Type B pancreatic cell (in vitro differentiated cells): Measurements from ENCODE around the gene TBX4. TPM values are rescaled to one million over a fixed set of nuclear protein-coding genes. Genes with fewer than 3 reads are reported as not detected.

Source experiments
- DNase-seq: peaks from one replicate; pipeline ENCODE4 v3.0.0; 2021; ENCODE audit warnings: mixed read lengths; ENCODE audit not compliant: unreplicated experiment; ENCODE audit errors: extremely low spot score
- H3K27ac Mint-ChIP-seq: 2 replicates; pipeline ENCODE4 v1.8.0; 2021; ENCODE audit warnings: mild to moderate bottlenecking, mixed read lengths
- H3K27me3 Mint-ChIP-seq: 2 replicates; pipeline ENCODE4 v1.8.0; 2021; ENCODE audit warnings: mixed read lengths
- H3K36me3 Mint-ChIP-seq: 2 replicates; pipeline ENCODE4 v1.8.0; 2021; ENCODE audit warnings: mixed read lengths
- H3K4me1 Mint-ChIP-seq: one replicate; pipeline ENCODE4 v1.8.0; 2021; ENCODE audit warnings: mixed read lengths; ENCODE audit not compliant: unreplicated experiment
- H3K4me3 Mint-ChIP-seq: 2 replicates; pipeline ENCODE4 v1.8.0; 2021; ENCODE audit warnings: mild to moderate bottlenecking, mixed read lengths
- H3K9me3 Mint-ChIP-seq: 2 replicates; pipeline ENCODE4 v1.8.0; 2021; ENCODE audit warnings: mixed read lengths
- CTCF ChIP-seq: fragments of 200-600 bp; sonication (generic); conservative IDR thresholded peaks from 2 replicates; pipeline ENCODE4 v1.5.0; 2021; ENCODE audit warnings: antibody characterized with exemption, mild to moderate bottlenecking
- total RNA-seq: library from RNA; stranded (reverse); gene quantifications from 2 replicates; pipeline ENCODE4 v1.2.1, GENCODE V29; 2021; ENCODE audit warnings: low replicate concordance

Gene TBX4
- total RNA-seq, 1 donor from 2014 or later = 1.8 TPM

DNA sequence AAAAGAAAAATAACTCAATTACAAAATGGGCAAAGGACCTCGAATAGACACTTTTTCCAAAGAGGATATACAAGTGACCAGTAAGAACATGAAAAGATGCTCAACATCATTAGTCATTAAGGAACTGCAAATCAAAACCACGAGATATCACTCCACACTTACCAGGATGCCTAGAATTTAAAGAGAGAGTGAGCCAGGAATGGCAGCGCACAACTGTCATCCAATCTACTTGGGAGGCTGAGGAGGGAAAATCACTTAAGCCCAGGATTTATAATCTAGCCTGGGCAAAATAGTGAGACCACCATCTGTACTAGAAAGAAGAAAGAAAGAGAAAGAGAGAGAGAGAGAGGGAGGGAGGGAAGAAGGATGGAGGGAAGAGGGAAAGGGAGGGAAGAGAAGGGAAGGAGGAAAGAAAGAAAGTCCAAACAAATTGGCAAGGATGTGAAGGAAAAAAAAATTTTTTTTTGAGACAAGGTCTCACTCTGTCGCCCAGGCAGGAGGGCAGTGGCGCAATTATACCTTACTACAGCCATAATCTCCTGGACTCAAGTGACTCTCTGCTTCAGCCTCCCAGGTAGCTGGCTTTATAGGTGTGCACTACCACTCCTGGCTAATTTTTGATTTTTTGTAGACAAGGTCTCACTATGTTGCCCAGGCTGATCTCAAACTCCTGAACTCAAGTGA is 30.0 kb upstream of the TBX4 start:
- no peak for TF ChIP-seq CTCF
- no peaks in the 10 kb centered on the region for H3K36me3 Mint-ChIP-seq
- H3K27me3 Mint-ChIP-seq = peaks cover 66% of the 10 kb centered on the region
- H3K9me3 Mint-ChIP-seq = no peaks in the 10 kb centered on the region
- H3K4me3 Mint-ChIP-seq = no peak overlapping the region
- H3K4me1 Mint-ChIP-seq = no peaks in the 10 kb centered on the region
- no peak for DNase-seq
- no peak overlapping the region for H3K27ac Mint-ChIP-seq

- Mint-ChIP-seq H3K27ac (no peak overlapping the region), H3K27me3 (peaks cover 72% of the 10 kb centered on the region), H3K36me3 (no peaks in the 10 kb centered on the region)
These were observed 29.4 kb upstream of the TBX4 start for GRCh38 chr17:61422869-61423268.

DNA sequence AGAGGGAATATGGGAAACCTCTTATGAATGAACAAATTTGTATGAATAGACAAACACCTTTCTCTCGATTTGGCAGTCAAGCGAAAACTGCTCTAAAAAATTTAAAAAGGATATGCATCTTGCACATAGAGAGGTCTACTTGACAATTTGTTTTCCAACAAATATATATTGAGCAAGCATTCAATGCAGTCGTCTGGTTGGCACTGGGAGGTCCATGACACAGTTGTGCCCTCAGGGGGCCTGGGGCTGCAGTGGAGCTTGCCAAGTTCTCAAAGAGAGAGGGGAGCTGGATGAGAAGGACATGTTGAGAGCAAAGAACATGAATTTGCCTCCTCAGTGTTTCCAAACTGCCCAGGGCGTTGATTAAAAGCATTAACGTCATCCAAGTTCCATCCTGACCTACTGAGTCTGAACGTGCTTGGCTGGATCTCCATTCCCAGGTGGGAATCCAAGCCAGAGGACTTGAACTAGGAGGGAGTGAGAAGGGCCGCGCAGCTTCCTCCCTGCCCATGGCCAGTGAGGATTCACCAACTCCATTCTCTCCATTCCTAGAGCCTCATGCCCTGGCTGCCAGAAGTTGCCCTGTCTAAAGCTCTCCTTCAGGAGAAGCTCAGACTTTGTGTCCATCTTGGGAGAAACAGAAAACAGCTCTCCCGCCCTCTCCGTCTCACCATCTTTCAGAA is 28.1 kb upstream of the TBX4 start:
- no peak for DNase-seq
- H3K27me3 Mint-ChIP-seq = peaks cover 68% of the 10 kb centered on the region
- H3K27ac Mint-ChIP-seq = no peak overlapping the region
- H3K4me1 Mint-ChIP-seq = no peaks in the 10 kb centered on the region
- no peak overlapping the region for H3K4me3 Mint-ChIP-seq
- H3K9me3 Mint-ChIP-seq = no peaks in the 10 kb centered on the region
- H3K36me3 Mint-ChIP-seq = no peaks in the 10 kb centered on the region
- TF ChIP-seq CTCF = no peak

More at GRCh38 chr17:61422869-61423268, 29.4 kb upstream of the TBX4 start:
- no peak for DNase-seq
- no peak for TF ChIP-seq CTCF
- no peaks in the 10 kb centered on the region for H3K4me1 Mint-ChIP-seq
- no peaks in the 10 kb centered on the region for H3K9me3 Mint-ChIP-seq
- no peak overlapping the region for H3K4me3 Mint-ChIP-seq

DNA sequence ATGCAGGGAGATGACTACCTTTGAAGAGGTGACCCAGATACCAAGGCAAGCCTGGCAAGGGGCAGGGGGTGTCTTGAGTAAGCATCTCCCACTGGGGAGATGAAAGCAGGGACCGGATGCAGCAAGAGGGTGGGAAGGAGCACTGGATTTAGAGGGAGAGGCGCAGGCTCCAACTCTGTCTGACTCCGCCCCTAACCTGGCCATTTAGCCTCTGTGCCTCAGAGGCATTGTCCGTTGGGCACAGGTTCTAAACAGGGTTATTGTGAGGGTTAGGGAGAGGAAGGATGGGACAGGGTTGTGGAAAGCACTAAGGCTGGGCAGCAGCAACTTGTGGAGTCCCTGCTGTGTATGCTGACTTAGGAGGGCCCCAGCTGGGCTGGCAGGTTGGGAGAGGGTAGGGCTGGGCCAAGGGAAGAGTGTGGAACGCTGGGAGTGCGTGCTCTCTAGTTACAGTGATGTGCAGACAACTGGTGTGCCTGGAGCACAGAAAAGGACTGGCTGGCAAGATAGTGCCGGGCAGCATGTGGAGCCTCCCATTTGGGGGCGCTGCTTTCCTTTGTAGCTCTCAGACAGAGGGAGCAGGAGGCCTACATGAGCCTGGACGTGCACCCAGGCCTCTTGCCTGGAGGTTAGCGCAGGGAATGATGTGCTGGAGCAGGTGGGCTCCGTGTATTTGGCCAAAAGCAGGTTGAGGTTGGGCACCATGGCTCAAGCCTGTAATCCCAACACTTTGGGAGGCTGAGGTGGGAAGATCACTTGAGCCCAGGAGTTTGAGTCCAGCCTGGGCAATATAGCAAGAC is 26.3 kb upstream of the TBX4 start:
- Mint-ChIP-seq H3K27ac (no peak overlapping the region), H3K4me3 (no peak overlapping the region), H3K4me1 (no peaks in the 10 kb centered on the region), H3K36me3 (no peaks in the 10 kb centered on the region), H3K9me3 (no peaks in the 10 kb centered on the region), H3K27me3 (peaks cover 53% of the 10 kb centered on the region)
- no peak for DNase-seq
- no peak for TF ChIP-seq CTCF

- DNase-seq = no peak
- Mint-ChIP-seq H3K27ac (no peak overlapping the region), H3K36me3 (no peaks in the 10 kb centered on the region), H3K27me3 (peaks cover 50% of the 10 kb centered on the region), H3K4me1 (no peaks in the 10 kb centered on the region), H3K4me3 (no peak overlapping the region), H3K9me3 (no peaks in the 10 kb centered on the region)
- TF ChIP-seq CTCF = peak; percentile 26
These were observed 25.5 kb upstream of the TBX4 start for GRCh38 chr17:61426482-61427304.
